Measurements from ENCODE around the gene PDE9A.

Gene PDE9A

DNA sequence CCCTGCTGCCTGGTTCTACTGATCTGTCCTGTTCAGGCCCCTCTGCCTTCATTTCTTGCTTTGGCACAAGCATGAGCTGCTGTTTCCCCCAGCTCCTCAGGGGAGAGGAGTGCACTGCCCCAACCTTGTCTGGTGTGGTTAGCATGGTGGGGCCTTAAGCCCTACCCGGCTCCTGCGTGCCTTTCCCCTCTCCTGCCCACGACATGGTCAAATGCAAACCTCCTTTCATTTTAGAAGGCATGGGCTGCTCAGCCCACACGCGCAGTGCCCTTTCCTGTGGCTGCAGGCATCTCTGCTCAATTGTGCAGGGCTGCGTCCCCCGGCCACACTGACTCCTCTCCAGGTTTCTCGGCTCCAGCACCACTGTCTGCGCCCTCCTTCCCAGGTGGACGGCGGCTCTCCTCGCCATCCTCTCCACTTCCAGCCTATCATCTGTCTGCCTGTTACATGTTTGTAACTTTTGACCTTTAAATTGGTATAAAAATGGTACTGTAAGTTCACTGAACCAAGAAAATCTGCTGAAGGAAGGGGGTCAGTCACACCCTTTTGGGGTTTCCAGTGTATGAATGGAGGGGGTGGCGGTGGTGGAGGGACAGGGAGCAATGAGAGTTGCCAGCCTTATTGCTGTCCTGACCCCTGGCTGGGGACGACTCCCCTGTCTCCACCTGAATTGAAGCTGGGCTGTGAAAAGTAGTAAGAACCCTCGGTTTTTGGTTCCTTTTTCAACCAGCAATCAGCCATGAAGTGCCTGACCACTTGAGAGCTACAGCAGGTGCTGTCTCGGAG is 5.1 kb downstream of the PDE9A start:
- DNase-seq: no peak

DNA sequence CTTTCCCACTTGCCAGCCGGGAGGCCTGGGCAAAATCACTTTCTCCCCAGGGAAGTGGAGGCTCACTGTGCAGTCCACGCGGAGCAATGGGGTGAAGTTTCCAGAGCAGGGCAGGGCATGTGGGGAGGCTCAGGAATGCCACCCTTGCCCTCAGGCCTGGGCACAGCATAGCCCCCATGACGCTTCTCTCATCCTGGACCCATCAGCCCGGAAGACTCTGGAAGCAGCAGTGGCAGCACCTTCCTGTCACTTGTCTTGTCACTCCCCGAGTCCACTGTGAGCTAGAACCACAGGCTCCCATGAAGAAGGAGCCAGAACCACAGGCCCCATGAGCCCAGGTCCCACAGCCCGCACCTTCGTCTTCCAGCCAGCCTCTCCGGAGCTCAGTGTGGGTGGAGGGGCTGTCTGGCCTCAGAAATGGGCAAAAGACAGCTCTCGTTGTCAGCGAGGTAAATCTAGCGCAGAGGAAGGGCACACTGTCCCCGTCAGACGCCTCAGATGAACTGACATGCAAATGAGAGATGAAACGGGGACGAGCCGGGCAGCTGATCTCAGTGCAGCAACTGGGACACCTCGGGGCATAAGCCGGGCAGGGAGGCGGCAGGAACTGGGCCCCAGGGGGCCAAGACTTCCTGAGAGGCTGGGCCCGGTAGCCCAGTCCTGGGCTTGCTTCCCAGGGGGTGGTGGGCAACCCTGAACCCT is 6.1 kb downstream of the PDE9A start:
- DNase-seq: no peak

DNA sequence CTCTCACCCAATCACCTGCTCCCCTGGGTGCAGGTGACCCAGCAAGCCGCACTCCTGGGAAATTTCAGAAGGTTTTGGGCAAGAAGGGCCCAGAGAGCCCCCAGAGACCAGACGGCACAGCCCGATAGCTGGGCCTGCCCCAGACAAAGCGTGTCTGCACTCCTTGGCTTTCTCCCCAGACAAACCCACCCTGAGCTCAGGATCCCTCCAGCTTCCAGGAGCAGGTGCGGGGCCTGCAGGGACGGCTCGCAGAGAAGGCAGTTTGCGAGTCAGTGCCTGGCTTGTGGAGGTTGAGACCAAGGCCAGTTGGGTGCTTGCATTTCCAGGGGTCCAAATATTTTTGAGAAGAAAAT is 6.7 kb downstream of the PDE9A start:
- no peak for DNase-seq

DNA sequence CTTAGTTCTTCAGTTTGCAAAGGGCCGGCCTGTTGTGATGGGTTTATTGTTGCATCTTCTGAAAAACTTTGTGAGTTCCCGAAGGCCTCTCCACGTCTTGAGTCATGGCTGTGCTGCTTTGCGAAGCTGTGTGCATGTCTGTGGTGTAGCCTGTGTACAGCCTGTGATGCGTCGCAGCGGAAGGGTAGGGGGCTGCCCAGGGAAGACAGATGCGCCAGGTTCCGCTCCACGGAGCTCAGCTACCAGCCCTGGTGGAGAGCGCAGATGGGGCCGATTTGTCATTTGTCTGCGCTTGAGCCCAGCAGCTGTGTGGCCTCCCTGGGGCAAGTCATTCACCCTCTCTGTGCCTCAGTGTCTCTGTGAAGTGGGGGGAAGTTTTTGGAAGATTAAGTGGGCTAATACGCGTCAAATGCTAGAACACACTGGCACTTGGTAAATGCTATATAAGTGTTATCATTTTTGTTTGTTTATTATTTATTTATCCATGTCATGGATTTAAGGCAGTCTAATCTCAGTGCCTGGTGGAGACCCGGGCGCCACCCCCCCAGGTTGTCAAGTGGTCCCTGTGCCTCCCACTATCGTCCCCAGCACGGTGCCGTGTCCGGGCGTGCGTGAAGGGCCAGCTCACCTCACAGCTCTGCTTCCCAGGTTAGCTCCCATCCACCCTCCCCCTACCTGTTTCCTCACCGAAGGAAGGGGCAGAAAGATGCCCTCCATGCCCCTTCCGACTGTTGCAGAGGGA is 8.4 kb downstream of the PDE9A start:
- DNase-seq: no peak

DNA sequence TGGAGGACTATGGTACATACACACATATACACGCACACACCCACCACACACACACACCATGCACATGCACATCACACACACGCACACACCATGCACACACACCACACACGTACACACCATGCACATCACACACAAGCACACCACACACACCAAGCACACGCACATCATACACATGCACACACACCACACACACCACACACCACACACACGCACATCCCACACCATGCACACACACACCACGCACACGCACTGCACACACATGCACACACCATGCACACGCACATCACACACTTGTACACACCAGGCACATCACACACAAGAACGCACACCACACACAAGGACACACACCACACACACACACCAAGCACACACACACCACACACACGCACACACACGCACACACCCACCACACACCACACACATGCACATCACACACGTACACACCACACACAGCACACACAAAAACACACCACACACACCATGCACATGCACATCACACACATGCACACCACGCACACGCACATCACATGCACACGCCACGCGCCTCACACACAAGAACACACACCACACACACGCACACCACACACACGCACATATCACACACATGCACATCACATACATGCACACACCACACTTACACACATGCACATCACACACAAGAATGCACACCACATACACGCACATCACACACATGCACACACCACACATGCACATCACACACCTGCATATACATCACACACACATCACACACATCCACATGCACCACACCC is 9.2 kb downstream of the PDE9A start:
- DNase-seq: no peak

DNA sequence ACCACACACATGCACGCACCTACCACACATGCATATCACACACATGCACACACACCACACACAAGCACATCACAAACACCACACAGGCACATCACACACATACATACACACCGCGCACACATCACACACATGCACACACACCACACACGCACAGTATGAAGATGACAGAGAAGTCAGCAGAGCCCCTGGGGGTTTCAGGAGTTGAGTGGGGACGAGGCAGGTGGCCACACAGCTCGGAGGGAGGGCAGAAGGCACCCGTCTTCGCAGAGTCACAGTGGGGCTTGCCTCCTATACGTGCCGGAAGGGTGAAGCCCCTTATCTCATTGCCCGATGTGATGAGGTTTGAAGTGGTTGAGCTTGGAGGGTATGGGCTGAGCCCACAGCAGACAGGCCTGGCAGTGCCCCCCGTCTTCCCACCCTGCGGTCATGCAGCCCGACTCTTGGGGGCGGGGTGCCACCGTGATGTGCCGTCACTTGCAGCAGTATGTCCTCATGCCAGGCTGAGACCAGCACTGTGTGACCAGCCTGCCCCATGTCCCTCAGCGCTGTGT is 9.9 kb downstream of the PDE9A start:
- DNase-seq: no peak

DNA sequence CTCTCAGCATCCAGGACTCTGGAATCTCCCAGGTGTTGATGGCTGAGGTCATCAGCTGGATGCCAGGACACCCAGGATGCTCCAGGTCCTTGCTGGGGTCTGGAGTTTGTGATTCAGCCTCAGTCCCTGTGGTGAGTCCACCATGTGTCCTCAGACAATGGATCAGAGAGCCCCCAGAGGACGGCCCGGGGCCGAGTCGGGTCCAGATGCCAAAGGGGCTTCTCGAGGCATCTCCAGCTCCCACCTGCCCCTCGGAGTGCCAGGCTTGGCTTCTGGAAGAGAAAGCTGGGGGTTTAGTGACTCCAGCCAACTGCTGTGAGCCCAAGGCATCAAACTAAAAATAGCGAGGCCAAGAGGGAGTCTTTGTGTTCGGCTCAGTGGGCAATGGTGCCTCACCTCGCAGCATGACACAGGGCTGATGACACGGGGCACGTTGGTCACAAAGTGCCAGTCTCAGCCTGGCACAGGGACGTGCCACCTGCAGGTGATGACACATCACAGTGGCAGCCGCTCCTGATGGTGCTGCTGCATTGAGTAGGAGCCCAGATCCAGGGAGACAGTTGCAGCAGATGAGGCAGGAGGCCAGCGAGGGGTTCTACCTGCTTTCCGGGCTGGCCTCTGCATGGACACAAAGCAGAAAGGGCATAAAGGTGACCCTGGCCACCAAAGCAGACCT is 10.6 kb downstream of the PDE9A start:
- DNase-seq: no peak

DNA sequence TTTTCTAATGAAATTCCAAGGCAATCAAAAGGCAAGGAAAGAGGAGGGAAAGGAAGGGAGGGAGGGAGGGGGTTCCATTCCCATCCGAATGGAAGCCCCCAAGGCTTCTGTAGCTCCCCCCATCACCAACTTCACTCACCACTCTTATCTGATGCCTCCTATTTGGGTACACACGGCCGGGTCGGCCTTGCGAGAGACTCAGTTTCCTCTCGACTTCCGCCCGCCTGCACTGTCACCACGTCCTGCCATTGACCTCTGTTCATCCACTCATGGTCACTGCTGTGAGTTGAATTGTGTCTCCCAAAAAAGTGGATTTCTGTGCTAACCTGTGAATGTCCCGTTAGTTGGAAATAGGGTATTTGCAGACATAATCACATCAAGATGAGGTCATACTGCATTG is 11.2 kb downstream of the PDE9A start:
- DNase-seq: no peak

DNA sequence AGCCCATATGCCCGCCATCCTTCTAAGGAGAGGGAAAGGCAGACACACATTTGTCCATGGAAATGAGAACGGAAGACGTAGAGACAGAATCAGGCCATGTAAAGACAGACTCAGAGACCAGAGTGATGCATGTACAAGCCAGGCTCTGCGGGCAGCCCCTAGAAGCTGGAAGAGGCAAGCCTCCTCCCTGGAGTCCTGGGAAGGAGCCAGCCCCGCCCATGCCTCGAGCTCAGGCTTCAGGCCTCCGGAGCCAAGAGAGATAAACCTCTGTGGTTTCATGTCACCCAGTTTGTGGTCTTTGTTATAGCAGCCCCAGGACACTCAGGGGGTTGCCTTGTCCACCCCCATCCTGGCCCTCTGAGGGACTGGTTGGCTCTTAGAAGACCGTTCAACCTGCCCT is 11.6 kb downstream of the PDE9A start:
- no peak for DNase-seq

DNA sequence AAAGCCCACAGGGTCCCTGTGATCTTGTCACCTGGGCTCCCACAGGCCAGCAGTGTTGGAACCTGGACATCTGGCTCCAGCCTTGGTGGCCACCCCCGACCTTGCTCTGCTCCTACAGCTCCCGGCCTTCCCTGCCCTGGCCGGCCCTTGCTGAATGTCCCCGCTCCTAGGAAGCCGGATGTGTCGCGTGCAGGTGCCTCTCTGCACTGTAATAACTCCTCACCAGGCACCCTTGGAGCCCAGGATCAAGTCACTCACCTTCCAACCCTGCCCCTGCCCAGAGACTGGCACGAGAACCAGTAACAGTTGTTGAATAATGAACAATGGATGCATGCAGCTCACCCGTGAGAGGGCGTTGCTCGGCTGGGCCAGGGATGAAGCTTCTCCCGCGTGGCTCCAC is 12.1 kb downstream of the PDE9A start:
- DNase-seq: no peak

DNA sequence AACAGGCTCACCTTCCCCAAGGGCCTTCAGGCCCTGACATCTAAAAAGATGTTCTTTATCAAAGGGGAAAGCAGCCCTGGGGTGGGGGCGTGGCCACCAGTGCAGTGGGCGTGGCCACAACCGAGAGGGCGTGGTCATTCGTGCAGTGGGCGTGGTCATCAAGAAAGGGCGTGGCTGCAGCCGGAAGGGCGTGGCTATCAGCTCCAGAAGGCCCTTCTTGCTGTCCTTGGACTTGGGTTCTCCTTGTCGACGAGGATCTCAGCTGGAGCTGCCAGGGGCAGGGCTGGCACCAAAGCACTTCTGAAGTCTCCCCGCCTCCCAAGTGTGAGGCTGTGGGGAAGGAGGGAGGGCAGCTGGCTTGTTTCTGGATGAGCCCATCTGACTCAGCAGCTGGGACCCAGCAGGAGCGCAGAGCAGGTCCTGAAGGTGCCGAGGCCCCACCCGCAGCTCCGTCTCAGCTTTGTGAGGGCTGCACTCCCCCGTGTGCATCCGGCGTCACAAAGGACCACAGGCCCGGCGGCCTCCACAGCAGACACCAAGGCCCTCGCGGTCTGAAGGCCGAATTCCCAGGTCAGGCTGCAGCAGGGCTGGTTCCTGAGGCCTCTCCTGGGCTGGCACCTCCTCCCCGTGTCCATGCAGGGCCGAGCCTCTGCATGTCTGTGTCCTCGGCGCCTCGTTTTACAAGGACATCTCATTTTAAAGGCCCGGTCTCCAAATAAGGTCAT is 12.8 kb downstream of the PDE9A start:
- DNase-seq: no peak

DNA sequence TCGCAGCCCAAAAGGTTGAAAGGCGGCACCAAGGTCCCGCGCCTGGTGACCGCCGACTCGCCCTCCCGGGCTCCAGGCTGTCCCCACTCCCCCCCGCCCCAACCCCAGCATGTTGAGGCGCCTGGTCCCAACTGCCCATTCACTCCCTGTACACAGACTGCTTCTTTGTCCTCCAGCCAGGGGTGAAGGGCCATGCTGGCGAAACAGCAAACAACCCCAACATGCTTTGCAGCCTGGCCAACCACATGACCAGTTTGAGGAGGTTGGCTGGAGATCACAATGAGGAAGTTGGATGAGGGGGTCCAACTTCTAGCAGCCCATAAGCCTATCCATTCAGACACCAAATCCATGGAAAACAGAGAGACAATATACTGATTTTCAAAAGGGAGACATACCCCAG is 13.5 kb downstream of the PDE9A start:
- no peak for DNase-seq

DNA sequence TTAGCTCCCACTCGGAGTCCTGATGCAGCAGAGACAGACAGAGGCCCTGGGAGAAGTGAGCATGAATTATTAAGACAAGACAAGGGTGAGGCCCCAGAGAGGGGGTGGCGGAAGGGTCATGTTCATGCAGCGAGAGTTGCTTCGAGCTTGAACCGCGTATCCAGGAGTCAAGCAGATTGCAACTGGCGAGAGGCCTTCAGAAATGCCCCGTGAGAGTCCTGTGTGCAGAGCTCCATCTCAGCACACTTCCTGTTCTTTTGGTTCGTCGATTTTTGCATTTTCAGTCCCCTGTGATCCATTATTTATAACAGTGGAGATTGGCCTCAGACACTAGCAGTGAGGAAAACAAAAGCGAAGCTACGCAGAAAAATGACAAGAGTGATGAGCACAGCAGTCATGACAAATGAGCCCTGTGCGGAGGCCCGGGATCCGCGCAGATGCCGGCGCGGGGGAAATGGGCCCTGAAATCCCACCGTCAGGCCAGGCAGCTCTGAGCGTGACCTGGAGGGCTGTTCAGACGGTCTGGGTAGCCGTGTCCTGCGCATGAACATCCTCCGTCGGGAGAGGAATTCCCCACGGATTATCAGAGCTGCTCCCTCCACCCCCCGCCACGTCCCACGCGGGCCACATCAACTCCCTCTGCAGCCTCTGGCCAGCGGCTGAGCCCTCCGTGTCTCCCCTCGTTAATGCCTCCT is 15.0 kb downstream of the PDE9A start:
- no peak for DNase-seq

DNA sequence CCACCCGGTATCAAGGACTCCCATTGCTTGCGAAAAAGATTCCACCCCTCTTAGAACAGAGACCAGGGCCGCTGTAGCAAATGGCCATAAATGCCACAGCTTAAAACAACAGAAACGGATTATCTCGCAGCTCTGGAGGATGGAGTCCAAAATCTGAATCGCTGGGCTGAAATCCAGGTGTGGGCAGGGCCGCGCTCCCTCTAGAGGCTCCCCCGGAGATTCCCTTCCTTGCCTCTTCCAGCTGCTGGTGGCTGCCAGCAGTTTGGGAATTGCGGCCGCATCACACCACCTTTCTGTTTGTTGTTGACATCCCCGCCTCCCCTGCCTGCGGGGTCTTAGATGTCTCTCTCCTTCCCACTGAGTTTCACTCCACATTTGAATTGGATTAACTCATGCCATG is 15.6 kb downstream of the PDE9A start:
- DNase-seq: no peak

DNA sequence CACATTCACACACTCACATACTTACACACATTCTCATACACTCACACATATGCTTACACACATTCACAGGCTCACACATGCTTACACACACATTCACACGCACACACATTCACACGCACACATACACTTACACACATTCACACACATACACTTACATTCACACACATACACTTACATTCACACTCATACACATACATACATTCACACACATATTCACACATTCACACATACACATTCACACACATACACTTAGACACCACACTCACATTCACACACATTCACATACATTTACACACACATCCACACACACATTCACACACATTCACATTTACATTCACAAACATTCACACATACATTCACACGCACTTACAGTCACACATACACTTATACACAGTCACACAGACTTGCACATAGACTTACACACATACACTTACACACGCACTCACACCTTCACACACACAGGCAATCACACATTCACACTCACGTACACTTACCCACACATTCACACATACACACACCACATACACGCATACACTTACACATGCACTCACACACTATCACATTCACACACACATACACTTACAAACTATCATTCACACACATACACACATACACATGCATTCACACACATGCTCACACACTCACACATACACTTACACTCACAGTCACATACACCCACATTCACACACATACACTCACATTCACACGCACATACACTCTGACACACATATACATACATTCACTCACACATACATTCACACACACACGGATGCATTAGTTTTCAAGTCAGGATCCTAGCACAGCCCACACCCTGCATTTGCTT is 16.8 kb downstream of the PDE9A start:
- no peak for DNase-seq

DNA sequence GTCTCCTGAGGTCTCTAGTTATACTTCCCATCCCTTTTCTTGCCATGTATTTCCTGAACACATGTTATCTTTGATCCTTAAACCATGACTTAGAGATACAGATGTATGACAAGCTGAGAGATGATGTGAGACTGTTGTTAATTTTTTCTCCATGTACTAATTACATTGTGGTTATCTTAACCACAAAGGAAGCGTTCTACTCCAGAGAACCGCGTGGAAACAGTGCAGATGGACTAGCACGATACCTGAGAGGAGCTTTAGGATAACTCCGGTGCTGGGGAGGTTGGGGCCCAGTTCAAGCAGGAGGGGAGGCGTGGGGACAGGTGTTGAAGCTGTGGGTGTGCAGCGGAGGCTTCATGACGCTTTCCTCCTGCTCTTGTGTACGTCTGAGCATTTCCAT is 17.5 kb downstream of the PDE9A start:
- no peak for DNase-seq

DNA sequence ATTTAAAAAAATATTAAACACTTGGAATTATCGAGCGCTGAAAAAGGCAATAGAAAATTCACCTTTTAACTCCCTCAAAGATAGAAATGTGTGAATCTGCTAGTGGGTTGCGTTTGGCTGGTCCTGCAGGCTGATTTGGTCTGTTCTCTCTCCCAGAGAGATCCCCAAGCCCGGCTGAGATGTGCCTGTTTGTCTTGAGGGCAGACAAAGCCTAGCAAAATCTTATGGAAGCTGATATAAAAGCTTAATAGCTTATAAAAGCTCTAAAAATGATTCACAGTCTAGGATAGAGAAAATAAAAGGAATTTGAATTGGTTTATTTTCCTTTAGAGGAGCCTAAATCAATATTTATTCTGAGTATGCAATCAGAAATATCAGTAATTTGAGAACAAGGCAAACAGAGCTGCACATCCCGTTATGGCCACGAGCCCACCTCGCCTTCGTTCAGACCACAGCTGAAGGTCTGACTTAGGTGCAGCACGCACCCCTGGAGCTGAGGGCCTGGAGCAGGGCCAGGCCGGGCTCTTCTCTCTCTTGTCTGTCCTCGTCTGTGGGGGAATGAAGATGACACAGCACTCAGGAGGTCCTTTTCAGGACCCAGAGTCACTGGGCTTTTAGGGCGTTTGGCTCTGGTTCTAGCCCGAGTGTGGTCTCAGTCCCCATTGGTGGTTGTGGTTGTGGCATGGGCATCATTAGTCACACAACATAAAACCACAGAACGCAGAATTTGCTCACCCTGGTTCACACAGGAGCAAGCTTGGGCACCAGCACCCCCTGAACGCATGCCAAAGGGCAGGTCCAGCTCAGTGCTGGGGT is 18.6 kb downstream of the PDE9A start:
- no peak for DNase-seq

DNA sequence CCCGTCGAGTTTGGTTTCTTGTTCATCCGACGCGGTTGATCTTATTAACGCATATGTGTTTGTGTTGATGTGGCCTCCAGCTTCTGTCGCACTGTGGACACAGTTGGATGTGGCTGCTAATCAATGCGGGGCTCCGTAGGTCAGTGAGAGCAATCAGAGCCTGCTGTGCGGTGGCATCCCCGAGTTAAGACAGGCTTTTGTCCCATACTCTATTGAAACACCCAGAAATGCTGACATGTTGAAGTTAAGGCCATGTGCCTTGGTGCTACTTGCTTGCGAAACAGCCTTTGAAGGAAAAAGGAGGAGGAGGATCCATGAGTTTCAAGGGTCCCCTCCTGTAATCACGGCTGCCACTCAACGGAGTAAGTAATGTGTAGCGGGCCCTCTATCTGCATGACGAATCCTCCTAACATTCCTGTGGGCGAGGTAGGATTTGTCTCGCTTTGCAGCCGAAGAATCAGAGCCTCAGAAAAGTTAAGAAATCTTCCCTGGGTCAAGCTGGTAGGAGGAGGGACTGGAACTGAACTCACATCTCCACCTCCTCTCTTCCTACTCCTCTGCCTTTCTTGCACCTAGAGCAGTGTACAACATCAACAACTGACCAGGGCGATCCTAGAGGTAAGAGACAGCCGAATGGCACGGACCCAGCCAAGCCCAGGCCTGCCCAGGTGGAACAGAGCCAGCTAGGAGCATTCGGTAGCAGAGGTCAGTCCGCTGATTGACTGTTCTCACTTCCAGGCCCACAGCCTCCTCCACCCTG is 19.5 kb downstream of the PDE9A start:
- DNase-seq: no peak

Data from T1000 (cell line).